Heart right ventricle (tissue), 16 donors: Measurements from ENCODE around the gene PTBP1. TPM values are rescaled to one million over a fixed set of nuclear protein-coding genes. Genes with fewer than 3 reads are reported as not detected.

Source experiments
- ATAC-seq, 8 donors: fragments of 200-7000 bp; cut with Tn5 transposase; one replicate each; pipeline ENCODE4 v1.9.1; 2020; ENCODE audit warnings: mild to moderate bottlenecking in 8 of 8, moderate library complexity in 8 of 8, moderate number of reproducible peaks in 1 of 8
- DNase-seq, 2 donors: peaks; one replicate each; pipeline ENCODE4 v3.0.0-alpha.2; 2020
- H3K27ac ChIP-seq, 10 donors: fragments of 200-600 bp; sonication (generic) in 2 of 10; one replicate each; pipeline versions ENCODE4 v1.5.0 to v1.8.0; 2020 to 2022; ENCODE audit warnings: mild to moderate bottlenecking in 3 of 10
- H3K27me3 ChIP-seq, 7 donors: fragments of 200-600 bp; one replicate each; pipeline ENCODE4 v1.8.0; 2021 to 2022; ENCODE audit warnings: mild to moderate bottlenecking in 2 of 7
- H3K36me3 ChIP-seq, 9 donors: fragments of 200-600 bp; sonication (generic) in 1 of 9; one replicate each; pipeline versions ENCODE4 v1.5.0 to v1.8.0; 2020 to 2022; ENCODE audit warnings: mild to moderate bottlenecking in 2 of 9
- H3K4me1 ChIP-seq, 9 donors: fragments of 200-600 bp; sonication (generic) in 1 of 9; one replicate each; pipeline versions ENCODE4 v1.5.0 to v1.8.0; 2020 to 2022; ENCODE audit warnings: mild to moderate bottlenecking in 4 of 9
- H3K4me3 ChIP-seq, 10 donors: fragments of 200-600 bp; sonication (generic) in 2 of 10; one replicate each; pipeline versions ENCODE4 v1.5.0 to v1.8.0; 2020 to 2022; ENCODE audit warnings: mild to moderate bottlenecking in 7 of 10, moderate library complexity in 2 of 10
- H3K9me3 ChIP-seq, 11 donors: fragments of 200-600 bp in 10 of 11; sonication (generic) in 2 of 11; one replicate each; pipeline versions ENCODE4 v1.5.0 to v1.8.0; 2013 to 2022; ENCODE audit warnings: mild to moderate bottlenecking in 2 of 11, control low read depth in 1 of 11, moderate library complexity in 1 of 11
- CTCF ChIP-seq, 9 donors: fragments of 200-600 bp; sonication (generic) in 2 of 9; IDR thresholded peaks; one replicate each; pipeline versions ENCODE4 v1.5.0 to v1.8.0; 2021 to 2022; ENCODE audit warnings: antibody characterized with exemption in 9 of 9, mild to moderate bottlenecking in 5 of 9, moderate library complexity in 1 of 9
- WGBS, 2 donors: extraction: QIAGEN DNeasy Blood & Tissue Kit; methylation state at CpG; one replicate each; pipeline ENCODE4 v1.1.7; 2013; ENCODE audit warnings: inconsistent platforms in 1 of 2; 5-methylcytosine and 5-hydroxymethylcytosine counted together
- intact Hi-C, 10 donors: fragments of 100-400 bp; cut with DNase I; formaldehyde crosslinking; loops; one replicate each; pipeline versions ENCODE4 v1.11.1 to v1.14.2; 2022
- polyA plus RNA-seq, 2 donors: library from polyadenylated mRNA; stranded (reverse); fragments of 200-250 nt; gene quantifications; one replicate each; pipeline ENCODE4 v1.2.3, GENCODE V29; 2013
- total RNA-seq, 10 donors: library from RNA; stranded (reverse); fragmentation: NEBNext Ultra II Directional in 3 of 10; extraction: Animal tissue kit (Norgen Biotek cat#: 25700) in 3 of 10; gene quantifications; one replicate each; pipeline versions ENCODE4 v1.2.1 to v1.2.4, GENCODE V29; 2021 to 2023
- donor health status: Arrhythmogenic right ventricular cardiomyopathy.
- donor health status: ischemic (EF 13 %, LVEDD 7.1; RV severe dilation, severe dysfunction).
- donor health status: healthy with polysubstance abuse.
- donor health status: DM: no; HTN: yes; CAD: no.
- donor health status: DM: no; HTN: no; CAD: no.
- donor health status: ischemic (EF 25% LVEDD 6.9; RV normal size, moderate dysfunction).
- donor health status: ischemic (EF 25% LVEDD 5.7; RV mildly dilated, moderate dysfunction).
- donor health status: healthy.
- donor health status: DM: yes; HTN: yes; CAD: no.
- donor health status: Ischemic cardiomyopathy.
- donor health status: ischemic (EF 35%, LVEDD 5.7; RV mildly dilated, moderate dysfunction).
- donor health status: nonischemic (EF 11% LVEDD 7.7; RV severe dilation, severe dysfunction).
- donor health status: DM: yes; HTN: yes; CAD: no.
- donor health status: PGD.
- donor health status: ischemic (EF 29% LVEDD 5.4; RV normal size, mild dysfunction).
- donor health status: nonischemic (EF 23%, LVEDD 6.1; RV moderate dilation, normal function).

The PTBP1 gene
- total and polyA plus RNA-seq, 12 donors, result 46.2 to 106 (median 56.8) TPM

DNA sequence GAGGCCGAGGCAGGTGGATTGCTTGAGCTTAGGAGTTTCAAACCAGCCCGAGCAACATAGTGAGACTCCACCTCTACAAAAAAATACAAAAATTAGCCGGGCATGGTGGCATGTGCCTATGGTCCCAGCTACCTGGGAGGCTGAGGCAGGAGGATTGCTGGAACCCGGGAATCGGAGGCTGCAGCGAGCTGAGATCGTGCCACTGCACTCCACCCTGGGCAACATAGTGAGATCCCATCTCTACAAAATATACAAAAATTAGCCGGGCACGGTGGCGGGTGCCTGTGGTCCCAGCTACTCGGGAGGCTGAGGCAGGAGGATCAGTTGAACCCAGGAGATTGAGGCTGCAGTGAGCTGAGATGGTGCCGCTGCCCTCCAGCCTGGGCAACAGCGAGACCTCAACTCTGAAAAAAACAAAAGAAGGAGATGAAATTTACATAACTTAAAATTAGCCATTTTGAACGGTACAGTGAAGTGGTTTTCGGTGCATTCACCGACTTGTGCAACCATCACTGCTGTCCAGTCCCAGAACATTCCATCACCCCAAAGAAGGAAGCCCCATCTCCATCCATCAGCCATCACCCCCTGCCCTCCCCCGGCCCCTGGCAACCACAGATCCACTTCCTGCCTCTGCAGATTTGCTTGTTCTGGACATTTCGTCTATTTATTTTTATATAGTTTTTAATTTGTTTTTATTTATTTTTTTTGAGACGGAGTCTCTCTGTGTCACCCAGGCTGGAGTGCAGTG, 28.8 kb downstream of the PTBP1 start:
- Histone ChIP-seq H3K27ac (no peak overlapping the region), H3K27me3 (peaks cover 18 to 50% (median 41%) of the 10 kb centered on the region in 7 donors), H3K36me3 (no peaks in the 10 kb centered on the region), H3K4me1 (peaks cover 0 to 30% (median 12%) of the 10 kb centered on the region in 9 donors), H3K9me3 (no peaks in the 10 kb centered on the region), H3K4me3 (no peak overlapping the region)
- no peak for TF ChIP-seq CTCF (IDR thresholded peaks at IDR 0.05)
- DNase-seq (no peak), ATAC-seq (no peak)
- intact Hi-C loops, result no loop called here
- 81 to 84% methylated on average over 19 of the region's 19 CpGs for WGBS, 2 donors

GRCh38 chr19:827314-827709, 30.1 kb downstream of the PTBP1 start:
- intact Hi-C loops, result no loop called here
- Histone ChIP-seq H3K27me3 (peaks cover 8 to 50% (median 38%) of the 10 kb centered on the region in 7 donors), H3K4me3 (no peak overlapping the region), H3K27ac (no peak overlapping the region), H3K9me3 (no peaks in the 10 kb centered on the region), H3K4me1 (peaks cover 0 to 26% (median 1%) of the 10 kb centered on the region in 9 donors), H3K36me3 (no peaks in the 10 kb centered on the region)
- no peak for TF ChIP-seq CTCF (IDR thresholded peaks at IDR 0.05)
- 87 to 89% methylated on average over 11 of the region's 11 CpGs for WGBS, 2 donors
- ATAC-seq (no peak), DNase-seq (no peak)

- intact Hi-C loops, result no loop called here
- Histone ChIP-seq H3K27me3 (peaks cover 3 to 46% (median 33%) of the 10 kb centered on the region in 7 donors), H3K27ac (no peak within 1 kb of the TSS), H3K4me1 (peaks cover 0 to 24% (median 0%) of the 10 kb centered on the region in 9 donors), H3K36me3 (no peaks in the 10 kb centered on the region), H3K9me3 (no peaks in the 10 kb centered on the region), H3K4me3 (no peak within 1 kb of the TSS)
- TF ChIP-seq CTCF (IDR thresholded peaks at IDR 0.05), result no peak
- 73 to 80% methylated on average over 32 to 33 of the region's 33 CpGs for WGBS, 2 donors
- ATAC-seq (peak in 3 of 8 donors; percentile 43 to 47 (median 44)), DNase-seq (no peak)
Measured at GRCh38 chr19:827710-828321, 30.6 kb downstream of the PTBP1 start, which contains the start of gene AZU1. AZU1 (plus strand) TSS chr19:827837; CDS start chr19:827847, 10 bp downstream.

DNA sequence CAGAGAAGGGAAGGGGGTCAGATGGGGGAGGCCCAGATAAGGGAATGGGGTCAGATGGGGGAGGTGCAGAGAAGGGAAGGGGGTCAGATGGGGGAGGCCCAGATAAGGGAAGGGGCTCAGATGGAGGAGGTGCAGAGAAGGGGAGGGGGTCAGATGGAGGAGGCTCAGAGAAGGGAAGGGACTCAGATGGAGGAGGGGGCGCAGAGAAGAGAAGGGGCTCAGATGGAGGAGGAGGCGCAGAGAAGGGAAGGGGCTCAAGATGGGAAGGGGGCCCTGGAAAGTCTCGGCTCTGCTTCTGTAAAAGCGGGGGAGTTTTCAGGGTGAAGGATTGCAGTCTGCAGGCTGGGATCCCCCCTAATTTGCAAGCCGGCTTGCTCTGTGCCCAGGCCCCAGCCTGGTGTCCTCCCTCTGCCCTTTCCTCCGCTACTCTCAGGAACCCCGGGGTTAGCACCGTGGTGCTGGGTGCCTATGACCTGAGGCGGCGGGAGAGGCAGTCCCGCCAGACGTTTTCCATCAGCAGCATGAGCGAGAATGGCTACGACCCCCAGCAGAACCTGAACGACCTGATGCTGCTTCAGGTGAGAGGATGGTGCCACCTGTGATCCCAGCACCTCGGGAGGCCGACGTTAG, 32.0 kb downstream of the PTBP1 start:
- H3K4me1 ChIP-seq, result peaks cover 0 to 15% (median 0%) of the 10 kb centered on the region in 9 donors
- ATAC-seq (no peak), DNase-seq (no peak)
- intact Hi-C loops, result no loop called here
- no peaks in the 10 kb centered on the region for H3K9me3 ChIP-seq
- H3K27me3 ChIP-seq, result peaks cover 0 to 34% (median 26%) of the 10 kb centered on the region in 7 donors
- 73 to 78% methylated on average over 18 of the region's 18 CpGs for WGBS, 2 donors
- no peaks in the 10 kb centered on the region for H3K36me3 ChIP-seq
- H3K27ac ChIP-seq, result no peak overlapping the region
- no peak overlapping the region for H3K4me3 ChIP-seq
- no peak for TF ChIP-seq CTCF (IDR thresholded peaks at IDR 0.05)
